Activated T-cell treated with anti-CD3 and anti-CD28 coated beads for 48 hours (primary cell): ENCODE measurements around the gene CRYZ.

Source experiments
- DNase-seq: peaks from one replicate; pipeline ENCODE4 v3.0.0-alpha.2; 2020; ENCODE audit warnings: low read depth

The CRYZ gene

DNA sequence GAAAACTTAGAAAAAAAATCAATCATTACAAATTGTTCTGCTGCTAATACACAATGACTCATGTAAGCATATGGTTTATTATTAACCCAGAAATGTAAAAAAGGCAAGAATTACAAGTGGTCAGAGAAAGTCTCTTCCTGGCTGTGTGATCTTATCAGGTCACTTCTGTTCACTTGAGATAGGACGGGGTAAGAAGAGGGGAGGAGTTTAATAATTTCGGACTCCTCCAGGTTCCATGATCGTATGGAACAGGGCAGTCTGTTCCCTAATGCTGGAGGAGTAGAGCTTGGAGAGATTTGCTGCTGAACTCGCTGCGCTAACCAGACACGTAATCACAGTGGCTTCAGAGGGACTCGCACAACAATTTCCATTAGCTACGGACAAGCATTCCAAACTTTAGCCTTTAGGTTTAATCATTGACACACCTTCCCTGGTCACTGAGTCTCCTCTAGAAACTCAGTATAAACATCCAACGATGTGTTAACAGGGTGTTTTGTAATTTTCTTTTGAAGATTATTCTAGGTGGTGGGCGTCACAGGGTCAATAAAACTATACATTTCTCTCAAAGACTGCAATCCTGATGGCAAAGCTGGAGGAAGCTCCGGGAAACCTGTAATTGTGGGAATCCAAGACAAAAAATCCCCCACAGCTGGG lies 1.3 kb downstream of the CRYZ start:
- no peak for DNase-seq

GRCh38 chr1:74729741-74730478 lies 2.9 kb downstream of the CRYZ start:
- no peak for DNase-seq

DNA sequence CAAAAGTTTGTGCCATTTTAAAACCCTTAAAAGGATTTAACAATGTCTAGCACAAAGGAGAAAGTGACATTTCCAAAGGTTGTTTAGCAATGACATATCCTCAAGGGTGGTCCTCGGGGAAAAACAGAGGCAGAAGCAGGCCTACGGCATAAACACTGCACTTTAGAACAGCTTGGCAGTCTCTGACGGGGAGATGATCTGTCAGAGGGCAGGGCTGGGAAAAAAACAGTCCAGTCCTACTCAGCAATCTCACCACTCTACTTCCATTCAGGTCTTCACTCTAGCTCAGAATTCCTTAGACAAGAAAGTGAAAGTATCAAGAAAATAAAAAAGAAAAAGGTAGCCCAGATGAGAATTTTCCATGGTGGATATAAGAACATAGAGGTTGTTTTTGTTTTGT lies 4.1 kb downstream of the CRYZ start:
- DNase-seq, result no peak

DNA sequence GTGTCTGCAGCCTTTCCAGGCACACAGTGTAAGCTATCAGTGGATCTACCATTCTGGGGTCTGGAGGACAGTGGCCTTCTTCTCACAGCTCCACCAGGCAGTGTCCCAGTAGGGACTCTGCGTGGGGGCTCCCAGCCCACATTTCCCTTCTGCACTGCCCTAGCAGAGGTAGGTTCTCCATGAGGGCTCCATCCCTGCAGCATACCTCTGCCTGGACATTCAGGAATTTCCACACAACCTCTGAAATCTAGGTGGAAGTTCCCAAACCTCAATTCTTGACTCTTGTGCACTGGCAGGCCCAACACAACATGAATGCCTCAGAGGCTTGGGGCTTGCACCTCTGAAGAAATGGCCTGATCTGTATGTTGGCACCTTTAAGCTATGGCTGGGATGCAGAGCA lies 6.8 kb downstream of the CRYZ start:
- no peak for DNase-seq

DNA sequence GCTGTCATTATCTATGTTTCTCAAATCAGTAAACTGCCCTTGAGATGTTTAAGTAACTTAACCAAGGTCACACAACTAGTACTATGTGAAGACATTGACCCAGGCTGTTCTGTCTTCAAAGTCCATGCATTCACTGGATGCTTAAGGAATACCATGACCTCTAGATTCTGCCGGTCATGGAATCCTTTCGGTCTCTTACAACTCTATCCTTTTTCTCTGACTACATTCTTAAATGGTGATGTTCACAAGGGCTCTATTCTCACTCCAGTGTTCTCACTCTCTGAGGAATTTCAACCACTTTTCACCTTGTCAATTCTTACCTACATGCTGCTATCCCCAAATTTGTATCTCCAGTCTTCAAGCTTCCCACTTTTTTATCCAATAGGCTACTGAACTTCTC lies 15.2 kb downstream of the CRYZ start:
- no peak for DNase-seq

- no peak for DNase-seq
Measured at GRCh38 chr1:74716822-74717221, 16.0 kb downstream of the CRYZ start.

GRCh38 chr1:74715806-74716205 lies 17.0 kb downstream of the CRYZ start:
- no peak for DNase-seq

GRCh38 chr1:74715236-74715502 lies 17.7 kb downstream of the CRYZ start:
- no peak for DNase-seq

- DNase-seq, result no peak
Measured at GRCh38 chr1:74714429-74715235, 18.2 kb downstream of the CRYZ start.

GRCh38 chr1:74713849-74714248 lies 19.0 kb downstream of the CRYZ start:
- no peak for DNase-seq

- no peak for DNase-seq
Measured at GRCh38 chr1:74712881-74713280, 20.0 kb downstream of the CRYZ start.

DNA sequence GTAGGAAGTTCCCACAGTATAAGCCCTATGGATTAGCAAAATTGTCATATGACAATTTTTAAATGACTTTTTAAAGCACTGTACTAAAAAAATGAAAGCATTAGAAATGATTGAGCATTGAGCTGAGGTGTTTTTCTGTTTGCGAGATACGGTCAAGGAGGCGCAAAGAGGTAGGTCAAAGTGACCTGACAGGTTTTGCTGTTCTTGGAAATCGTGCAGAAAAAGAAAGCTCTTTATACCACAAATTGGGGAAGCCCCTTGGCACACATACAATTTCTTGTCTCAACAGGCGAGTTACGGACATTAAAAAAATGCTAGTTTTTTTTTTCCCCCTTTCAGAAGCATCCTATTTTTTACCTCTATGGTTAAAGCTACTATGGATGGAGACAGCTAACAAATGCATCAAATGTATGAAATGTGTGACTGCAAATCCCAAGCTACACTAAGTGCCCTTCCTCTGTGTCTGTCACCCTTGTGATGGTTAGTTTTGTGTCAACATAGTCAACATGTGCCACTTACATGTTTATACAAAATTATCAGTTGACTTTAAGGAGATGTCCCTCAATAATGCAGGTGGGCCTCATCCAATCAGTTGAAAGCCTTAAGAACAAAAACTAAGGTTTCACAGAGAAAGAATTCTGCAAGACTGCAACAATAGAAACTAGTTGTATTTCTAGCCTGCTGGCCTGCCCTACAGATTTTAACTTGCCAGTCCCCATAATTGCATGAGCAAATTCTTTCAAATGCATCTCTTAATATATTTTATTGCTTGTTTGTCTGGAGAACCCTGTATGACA lies 29.3 kb downstream of the CRYZ start:
- DNase-seq, result no peak

- DNase-seq, result no peak
Measured at GRCh38 chr1:74699331-74699730, 33.5 kb downstream of the CRYZ start.

GRCh38 chr1:74697832-74698231 lies 35.0 kb downstream of the CRYZ start:
- no peak for DNase-seq

DNA sequence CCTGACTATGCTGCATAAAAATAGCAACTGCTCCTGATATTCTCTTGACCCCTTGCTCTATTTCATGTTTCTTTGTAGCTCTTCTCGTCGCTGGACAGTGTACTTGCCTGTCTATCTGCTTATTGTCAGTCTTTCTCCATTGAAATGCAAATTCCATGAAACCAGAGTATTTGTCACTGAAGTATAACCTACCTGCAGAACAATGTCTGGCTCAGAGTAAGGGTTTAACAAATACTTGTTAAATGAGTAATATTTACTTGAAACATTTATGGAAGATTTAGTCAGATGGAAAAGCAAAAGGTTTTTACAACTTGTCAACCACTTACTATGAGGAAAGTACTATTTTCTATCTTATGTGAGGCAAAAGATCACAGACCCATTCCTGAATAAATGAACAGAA lies 39.4 kb downstream of the CRYZ start:
- no peak for DNase-seq

GRCh38 chr1:74690909-74691308 lies 41.9 kb downstream of the CRYZ start:
- DNase-seq, result no peak

- no peak for DNase-seq
Measured at GRCh38 chr1:74690364-74690696, 42.5 kb downstream of the CRYZ start.

GRCh38 chr1:74689621-74690363 lies 43.1 kb downstream of the CRYZ start:
- no peak for DNase-seq

- DNase-seq, result no peak
Measured at GRCh38 chr1:74686928-74687327, 45.9 kb downstream of the CRYZ start.

DNA sequence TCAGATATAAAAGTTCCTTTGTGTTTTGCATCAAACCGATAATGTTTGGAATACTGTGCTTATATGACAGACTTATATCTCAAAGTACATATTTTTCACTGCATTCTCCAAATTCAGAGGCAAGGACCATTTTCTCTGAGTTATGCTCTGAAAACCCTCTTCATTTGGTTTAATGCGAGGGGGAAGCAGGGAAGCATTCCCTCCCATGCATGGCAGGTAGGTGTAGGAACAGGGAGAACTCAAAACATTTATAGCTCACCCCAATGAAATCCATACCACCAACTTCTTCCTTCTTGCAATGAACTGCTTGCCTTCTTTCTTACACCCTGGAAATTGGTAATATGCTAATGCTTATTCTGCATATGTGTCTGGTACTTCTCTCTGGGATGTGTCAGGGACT lies 48.5 kb downstream of the CRYZ start:
- no peak for DNase-seq

DNA sequence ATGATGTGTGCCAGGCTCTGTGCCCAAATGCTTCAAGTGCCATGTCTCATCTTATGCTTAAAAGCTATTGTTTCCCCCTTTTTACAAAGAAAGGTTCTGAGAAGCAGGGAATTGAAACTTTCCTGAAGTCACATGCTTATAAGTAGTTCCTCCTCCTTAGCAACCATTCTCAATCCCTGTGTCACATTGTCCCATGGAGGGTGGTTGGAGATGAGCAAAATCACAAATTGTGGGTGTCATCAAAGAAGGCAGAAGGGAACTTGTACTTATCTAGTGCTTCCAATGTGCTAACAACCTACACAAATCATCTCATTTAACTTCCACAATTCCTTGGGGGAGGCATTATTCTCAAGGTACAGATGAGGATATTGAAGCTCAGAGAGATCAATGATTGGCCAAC lies 49.2 kb downstream of the CRYZ start:
- no peak for DNase-seq

DNA sequence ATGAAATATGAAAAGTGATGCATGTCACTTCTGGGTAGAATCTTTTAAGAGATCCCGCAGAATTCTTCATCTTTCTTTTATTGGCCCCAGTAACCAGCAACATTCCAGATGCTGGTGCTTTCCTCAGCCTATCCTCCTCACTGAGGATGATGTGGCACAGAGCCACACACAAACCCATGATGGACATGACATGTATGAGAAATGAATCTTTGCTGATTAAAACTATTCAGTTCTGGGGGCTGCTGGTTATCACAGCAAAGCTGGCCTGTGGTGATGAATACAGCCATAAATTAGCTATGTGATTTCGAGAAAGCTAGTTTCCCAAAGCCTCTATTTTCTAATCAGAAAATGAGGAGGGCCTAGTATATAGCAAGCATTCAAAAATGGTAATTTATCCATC lies 51.0 kb downstream of the CRYZ start:
- no peak for DNase-seq
